NOMO-1 treated with DMSO at 0.1 percent for 48 hours (cell line): Measurements from ENCODE around the gene SPACA1.

Experiments
- DNase-seq: peaks from one replicate; lab custom pipeline; 2025; ENCODE audit not compliant: unreplicated experiment; lab: John Stamatoyannopoulos, UW

The SPACA1 gene

GRCh38 chr6:88089708-88090107, 42.1 kb downstream of the SPACA1 start:
- no peak for DNase-seq

- no peak for DNase-seq
Measured at GRCh38 chr6:88105741-88106340, 58.2 kb downstream of the SPACA1 start.

GRCh38 chr6:88107241-88107640, 59.6 kb downstream of the SPACA1 start:
- no peak for DNase-seq

- no peak for DNase-seq
Measured at GRCh38 chr6:88111991-88112390, 64.3 kb downstream of the SPACA1 start.

GRCh38 chr6:88114838-88115237, 67.2 kb downstream of the SPACA1 start:
- no peak for DNase-seq

- no peak for DNase-seq
Measured at GRCh38 chr6:88115307-88115706, 67.7 kb downstream of the SPACA1 start.

GRCh38 chr6:88116276-88116675, 68.6 kb downstream of the SPACA1 start:
- DNase-seq: no peak
